Suprapubic skin (tissue), 4 donors: ENCODE measurements around the gene DIAPH3.

Experiments used
- EP300 ChIP-seq: sonication (generic); formaldehyde crosslinking; IDR thresholded peaks from one replicate; pipeline ENCODE4 v1.6.1; 2017; ENCODE audit warnings: antibody characterized with exemption
- POLR2A ChIP-seq, 2 donors: fragments of 450-650 bp; IDR thresholded peaks; one replicate each; pipeline ENCODE4 v1.6.1; 2017; ENCODE audit warnings: antibody characterized with exemption in 2 of 2, mild to moderate bottlenecking in 2 of 2, moderate library complexity in 2 of 2
- POLR2AphosphoS5 ChIP-seq, 3 donors: sonication (generic); formaldehyde crosslinking; IDR thresholded peaks; one replicate each; pipeline ENCODE4 v1.6.1; 2017; ENCODE audit warnings: antibody characterized with exemption in 3 of 3
- TF ChIP-seq, protein P1 (sequence below), 2 donors: fragments of 200-600 bp in 1 of 2; fragments of 450-650 bp in 1 of 2; sonication (generic) in 1 of 2; IDR thresholded peaks; one replicate each; pipeline ENCODE4 v1.5.1; 2016 to 2019; ENCODE audit warnings: antibody characterized with exemption in 2 of 2, mild to moderate bottlenecking in 1 of 2, moderate library complexity in 1 of 2

DNA sequence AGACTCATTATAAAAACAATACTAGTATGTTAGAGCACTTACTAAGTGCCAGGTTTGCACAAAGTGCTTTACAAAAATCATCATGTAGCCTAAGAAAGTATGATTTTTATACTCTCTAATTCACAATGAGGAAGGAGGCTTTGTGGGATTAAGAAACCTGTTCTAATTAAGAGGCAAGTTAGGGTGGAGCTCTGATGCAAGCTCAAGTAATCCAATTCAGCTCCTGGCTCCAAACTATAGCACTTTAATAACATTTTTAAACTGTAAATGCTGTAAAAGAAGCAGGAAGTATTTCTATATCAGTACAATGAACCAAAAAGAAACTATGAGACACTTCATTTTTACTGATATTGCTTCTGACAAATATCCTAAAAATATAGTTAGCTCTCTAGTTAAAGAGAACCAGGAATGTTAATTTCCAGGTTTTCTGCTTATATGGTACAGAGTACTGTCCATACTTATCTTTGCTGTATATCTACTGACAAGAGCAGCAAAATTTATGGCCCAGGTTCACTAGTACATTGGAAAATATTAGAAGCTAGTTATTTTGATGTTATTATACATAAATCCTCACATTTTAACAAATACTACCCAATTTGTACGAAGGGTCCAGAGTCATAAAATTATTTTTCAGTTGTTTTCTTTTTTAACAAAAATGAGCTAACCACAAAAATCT lies 482.0 kb downstream of the DIAPH3 start:
- TF ChIP-seq, protein P1, sequence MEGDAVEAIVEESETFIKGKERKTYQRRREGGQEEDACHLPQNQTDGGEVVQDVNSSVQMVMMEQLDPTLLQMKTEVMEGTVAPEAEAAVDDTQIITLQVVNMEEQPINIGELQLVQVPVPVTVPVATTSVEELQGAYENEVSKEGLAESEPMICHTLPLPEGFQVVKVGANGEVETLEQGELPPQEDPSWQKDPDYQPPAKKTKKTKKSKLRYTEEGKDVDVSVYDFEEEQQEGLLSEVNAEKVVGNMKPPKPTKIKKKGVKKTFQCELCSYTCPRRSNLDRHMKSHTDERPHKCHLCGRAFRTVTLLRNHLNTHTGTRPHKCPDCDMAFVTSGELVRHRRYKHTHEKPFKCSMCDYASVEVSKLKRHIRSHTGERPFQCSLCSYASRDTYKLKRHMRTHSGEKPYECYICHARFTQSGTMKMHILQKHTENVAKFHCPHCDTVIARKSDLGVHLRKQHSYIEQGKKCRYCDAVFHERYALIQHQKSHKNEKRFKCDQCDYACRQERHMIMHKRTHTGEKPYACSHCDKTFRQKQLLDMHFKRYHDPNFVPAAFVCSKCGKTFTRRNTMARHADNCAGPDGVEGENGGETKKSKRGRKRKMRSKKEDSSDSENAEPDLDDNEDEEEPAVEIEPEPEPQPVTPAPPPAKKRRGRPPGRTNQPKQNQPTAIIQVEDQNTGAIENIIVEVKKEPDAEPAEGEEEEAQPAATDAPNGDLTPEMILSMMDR (IDR thresholded peaks at IDR 0.05), result no peak
- TF ChIP-seq POLR2AphosphoS5 (IDR thresholded peaks at IDR 0.05) (no peak), POLR2A (IDR thresholded peaks at IDR 0.05) (no peak), EP300 (no peak)
